H1 (cell line): ENCODE data around the gene NFIA. TPM values are rescaled to one million over a fixed set of nuclear protein-coding genes. Genes with fewer than 3 reads are reported as not detected.

Source experiments
- CTCF ChIA-PET: fragments of 300-600 bp; sonication (Branson Sonifier 250); formaldehyde crosslinking; loops from one replicate; lab custom pipeline; 2021; ENCODE audit not compliant: partially characterized antibody; lab: Charles Lee
- POLR2A ChIA-PET: fragments of 300-600 bp; sonication (Branson Sonifier 250); formaldehyde crosslinking; loops from one replicate; lab custom pipeline; 2021; ENCODE audit warnings: inconsistent platforms; ENCODE audit not compliant: partially characterized antibody; lab: Charles Lee
- DNase-seq, 2 experiments: peaks; one replicate each; pipeline versions ENCODE4 v3.0.0 to v3.0.0-alpha.2; 2010 to 2022; ENCODE audit warnings: low spot score in 2 of 2, low read depth in 1 of 2, mixed read lengths in 1 of 2
- FAIRE-seq: peaks from 2 replicates; lab custom pipeline; 2011; peaks lifted over from hg19 to GRCh38; lab: Jason Lieb, UNC
- H2AFZ ChIP-seq: 2 replicates; pipeline ENCODE4 v1.8.1; 2012; ENCODE audit warnings: low read length, inconsistent platforms
- H2AK5ac ChIP-seq: 2 replicates; pipeline ENCODE4 v1.6.1; 2013; ENCODE audit warnings: low read depth, low read length
- H2BK120ac ChIP-seq: replicated peaks from 2 replicates; pipeline ENCODE3; 2013; ENCODE audit warnings: low read depth, low read length, inconsistent platforms
- H2BK12ac ChIP-seq: 2 replicates; pipeline ENCODE4 v1.6.1; 2013; ENCODE audit warnings: low read depth, low read length
- H2BK15ac ChIP-seq: 2 replicates; pipeline ENCODE4 v1.6.1; 2013; ENCODE audit warnings: low read length
- H2BK20ac ChIP-seq: 2 replicates; pipeline ENCODE4 v1.6.1; 2013; ENCODE audit warnings: low read length
- H2BK5ac ChIP-seq: 2 replicates; pipeline ENCODE4 v1.6.1; 2013; ENCODE audit warnings: low read depth, low read length
- H3K14ac ChIP-seq: 2 replicates; pipeline ENCODE4 v1.6.1; 2013; ENCODE audit warnings: inconsistent platforms; ENCODE audit not compliant: insufficient read length
- H3K18ac ChIP-seq: 2 replicates; pipeline ENCODE4 v1.6.1; 2013; ENCODE audit warnings: low read length; ENCODE audit errors: extremely low read depth
- H3K23ac ChIP-seq: 2 replicates; pipeline ENCODE4 v1.6.1; 2013; ENCODE audit warnings: inconsistent platforms; ENCODE audit not compliant: insufficient read length
- H3K23me2 ChIP-seq: 2 replicates; pipeline ENCODE4 v1.6.1; 2013; ENCODE audit warnings: low read depth, low read length
- H3K27ac ChIP-seq: 2 replicates; pipeline ENCODE4 v1.6.1; 2011; ENCODE audit warnings: low read depth, low read length, inconsistent platforms
- H3K27me3 ChIP-seq, 4 experiments: replicated peaks in 1 of 4; 1 replicate in 1 of 4; 2 replicates in 3 of 4; pipeline versions ENCODE4 v1.6.1 to v1.8.1; 2011 to 2013; ENCODE audit warnings: low read length in 3 of 4, mild to moderate bottlenecking in 3 of 4, inconsistent platforms in 2 of 4, mixed read lengths in 2 of 4, moderate library complexity in 1 of 4; ENCODE audit not compliant: control insufficient read depth in 3 of 4, insufficient read depth in 3 of 4; ENCODE audit errors: extremely low read depth in 1 of 4
- H3K36me3 ChIP-seq, 4 experiments: 2 replicates each; pipeline versions ENCODE4 v1.6.1 to v1.8.1; 2011 to 2013; ENCODE audit warnings: mild to moderate bottlenecking in 4 of 4, low read length in 3 of 4, moderate library complexity in 2 of 4, control low read depth in 1 of 4, inconsistent platforms in 1 of 4; ENCODE audit not compliant: insufficient read depth in 4 of 4, control insufficient read depth in 2 of 4
- H3K4ac ChIP-seq: replicated peaks from 2 replicates; pipeline ENCODE3; 2013; ENCODE audit warnings: low read length, low read depth, mixed read lengths, inconsistent platforms; ENCODE audit not compliant: insufficient read length
- H3K4me1 ChIP-seq, 4 experiments: replicated peaks in 1 of 4; 1 replicate in 1 of 4; 2 replicates in 3 of 4; pipeline versions ENCODE4 v1.6.1 to v1.8.1; 2011 to 2013; ENCODE audit warnings: low read length in 3 of 4, inconsistent platforms in 2 of 4, mixed read lengths in 1 of 4; ENCODE audit not compliant: insufficient read depth in 4 of 4, control insufficient read depth in 3 of 4
- H3K4me2 ChIP-seq, 2 experiments: 2 replicates each; pipeline versions ENCODE4 v1.6.1 to v1.8.1; 2011 to 2013; ENCODE audit warnings: low read depth in 2 of 2, low read length in 2 of 2, control low read depth in 1 of 2, inconsistent platforms in 1 of 2, mild to moderate bottlenecking in 1 of 2; ENCODE audit not compliant: insufficient read depth in 1 of 2
- H3K4me3 ChIP-seq, 4 experiments: fragments of 200-600, 300-600 bp in 1 of 4; sonication (generic), shearing (Covaris generic), sonication (Bioruptor Twin) in 1 of 4; 2 replicates each; pipeline versions ENCODE4 v1.5.1 to v1.8.1; 2011 to 2016; ENCODE audit warnings: low read length in 4 of 4, low read depth in 3 of 4, control low read depth in 2 of 4, inconsistent platforms in 2 of 4, mild to moderate bottlenecking in 2 of 4, mixed read lengths in 1 of 4, moderate library complexity in 1 of 4; ENCODE audit not compliant: insufficient read depth in 2 of 4; ENCODE audit errors: extremely low read depth in 1 of 4
- H3K56ac ChIP-seq: replicated peaks from 2 replicates; pipeline ENCODE3; 2013; ENCODE audit warnings: low read depth, mild to moderate bottlenecking, mixed read lengths, low read length, inconsistent platforms; ENCODE audit not compliant: insufficient read length
- H3K79me1 ChIP-seq: 2 replicates; pipeline ENCODE4 v1.6.1; 2013; ENCODE audit warnings: low read depth, low read length, control low read depth
- H3K79me2 ChIP-seq, 2 experiments: 2 replicates each; pipeline versions ENCODE4 v1.6.1 to v1.8.1; 2012 to 2013; ENCODE audit warnings: low read length in 2 of 2, mild to moderate bottlenecking in 2 of 2, inconsistent platforms in 1 of 2; ENCODE audit not compliant: insufficient read depth in 2 of 2, control insufficient read depth in 1 of 2
- H3K9ac ChIP-seq, 4 experiments: replicated peaks in 1 of 4; 1 replicate in 1 of 4; 2 replicates in 3 of 4; pipeline versions ENCODE4 v1.6.1 to v1.8.1; 2011 to 2013; ENCODE audit warnings: low read depth in 3 of 4, low read length in 3 of 4, control low read depth in 2 of 4, mild to moderate bottlenecking in 2 of 4, moderate library complexity in 2 of 4, inconsistent platforms in 1 of 4; ENCODE audit errors: extremely low read depth in 1 of 4
- H3K9me3 ChIP-seq, 2 experiments: 2 replicates each; pipeline versions ENCODE4 v1.6.1 to v1.8.1; 2012 to 2013; ENCODE audit warnings: mild to moderate bottlenecking in 2 of 2, moderate library complexity in 2 of 2, control low read depth in 1 of 2, inconsistent platforms in 1 of 2, low read depth in 1 of 2, low read length in 1 of 2, mixed read lengths in 1 of 2; ENCODE audit not compliant: insufficient read depth in 2 of 2
- H4K20me1 ChIP-seq, 2 experiments: replicated peaks in 1 of 2; 2 replicates each; pipeline versions ENCODE3 to v1.8.1; 2011 to 2013; ENCODE audit warnings: inconsistent platforms in 2 of 2, low read length in 2 of 2, mild to moderate bottlenecking in 1 of 2; ENCODE audit not compliant: insufficient read depth in 2 of 2, control insufficient read depth in 1 of 2
- H4K5ac ChIP-seq: 2 replicates; pipeline ENCODE4 v1.6.1; 2013; ENCODE audit warnings: low read length, low read depth, mixed read lengths, inconsistent platforms; ENCODE audit not compliant: insufficient read length
- H4K8ac ChIP-seq: 2 replicates; pipeline ENCODE4 v1.8.0; 2013; ENCODE audit warnings: mild to moderate bottlenecking, moderate library complexity, low read length, inconsistent platforms; ENCODE audit not compliant: insufficient read depth; ENCODE audit errors: extremely low read depth
- H4K91ac ChIP-seq: replicated peaks from 2 replicates; pipeline ENCODE3; 2013; ENCODE audit warnings: low read length, mixed read lengths, inconsistent platforms; ENCODE audit not compliant: insufficient read length
- CEBPB ChIP-seq: IDR thresholded peaks from 2 replicates; pipeline ENCODE4 v1.6.1; 2012; ENCODE audit warnings: low read depth, low read length
- CHD1 ChIP-seq: IDR thresholded peaks from 2 replicates; pipeline ENCODE4 v1.6.1; 2012; ENCODE audit warnings: low read depth, low read length, improper control_type of control experiment
- EGR1 ChIP-seq: IDR thresholded peaks from 2 replicates; pipeline ENCODE4 v1.6.1; 2011; ENCODE audit warnings: low read depth, low read length, borderline replicate concordance
- EZH2 ChIP-seq: fragments of 200-600 bp; sonication (generic); IDR thresholded peaks from 2 replicates; pipeline ENCODE4 v1.7.1; 2012; ENCODE audit warnings: low read depth, mild to moderate bottlenecking, moderate library complexity, low read length, inconsistent platforms; ENCODE audit not compliant: severe bottlenecking
- PHF8 ChIP-seq: fragments of 200-600 bp; sonication (generic); conservative IDR thresholded peaks from 2 replicates; pipeline ENCODE4 v1.7.1; 2012; ENCODE audit warnings: low read depth, mild to moderate bottlenecking, inconsistent platforms, low read length, moderate library complexity
- TEAD4 ChIP-seq: IDR thresholded peaks from 2 replicates; pipeline ENCODE4 v1.6.1; 2012; ENCODE audit warnings: low read depth, low read length, inconsistent platforms, mixed read lengths
- USF2 ChIP-seq: IDR thresholded peaks from 2 replicates; pipeline ENCODE4 v1.6.1; 2011; ENCODE audit warnings: low read length, improper control_type of control experiment
- whole genome bisulfite sequencing, 2 experiments: shearing (Covaris generic) in 1 of 2; methylation state at CpG; one replicate each; pipeline versions ENCODE4 v1.1.6 to v1.1.7; 2013 to 2015; ENCODE audit warnings: low lambda C conversion rate in 2 of 2, mixed read lengths in 2 of 2, inconsistent platforms in 1 of 2, low coverage in 1 of 2, missing lambda C conversion rate in 1 of 2; ENCODE audit not compliant: insufficient replicate concordance in 2 of 2, insufficient coverage in 1 of 2, insufficient read length in 1 of 2; ENCODE audit errors: extremely low coverage in 1 of 2, missing lambda C conversion rate in 1 of 2; 5-methylcytosine and 5-hydroxymethylcytosine counted together
- polyA plus RNA-seq, 7 experiments: library from polyadenylated mRNA; depleted of rRNA in 3 of 7; stranded (reverse) in 5 of 7; unstranded in 2 of 7; fragments of >200 nt in 5 of 7; fragments of 200-250 nt in 2 of 7; gene quantifications; 1 replicate in 5 of 7; 2 replicates in 1 of 7; 4 replicates in 1 of 7; pipeline versions ENCODE4 v1.2.1 to v1.2.3, GENCODE V29; 2011 to 2013; ENCODE audit warnings: missing spikeins in 2 of 7, mixed read lengths in 2 of 7
- total RNA-seq: library from RNA; stranded (reverse); fragmentation: NEBNext Ultra II Directional; extraction: Animal tissue kit (Norgen Biotek cat#: 25700); gene quantifications from 2 replicates; pipeline ENCODE4 v1.2.1, GENCODE V29; 2021

Gene NFIA
- total and polyA plus RNA-seq, 2 of the 8 experiments (the other 6 are each of a cell fraction or from before 2014, with no cell fraction given): 1.8 to 2.3 TPM

GRCh38 chr1:61393575-61393974 lies 311.2 kb downstream of the NFIA start:
- H3K9me3 ChIP-seq: peaks cover 3 to 6% of the 10 kb centered on the region in 2 experiments; a peak in 1 of 4 replicates
- no peak overlapping the region for H4K91ac ChIP-seq
- no peak overlapping the region for H2BK120ac ChIP-seq
- H2BK15ac ChIP-seq: no peak overlapping the region
- ChIA-PET POLR2A (no interaction called here), CTCF (interaction anchor here (0.7 to 1.2 kb wide), 3 partner anchors 24 to 648 kb away, joined by 3 to 4 read pairs (median 3); no protein-coding TSS in a partner anchor)
- no peaks in the 10 kb centered on the region for H3K4me1 ChIP-seq
- no peak overlapping the region for H2AFZ ChIP-seq
- no peak overlapping the region for H2BK5ac ChIP-seq
- no peak overlapping the region for H4K8ac ChIP-seq
- H3K56ac ChIP-seq: no peak overlapping the region
- H3K18ac ChIP-seq: no peak overlapping the region
- no peak overlapping the region for H3K4me2 ChIP-seq
- no peak overlapping the region for H4K5ac ChIP-seq
- no peak for FAIRE-seq
- H3K27me3 ChIP-seq: peaks cover 2 to 7% (median 3%) of the 10 kb centered on the region in 4 experiments; a peak in 6 of 7 replicates
- H2BK20ac ChIP-seq: no peak overlapping the region
- 90% methylated on average over 3 of the region's 3 CpGs; no CpG with 5 or more reads in 1 of the 2 experiments for WGBS, 2 experiments
- H3K9ac ChIP-seq: no peak overlapping the region
- H3K4ac ChIP-seq: no peak overlapping the region
- H3K23me2 ChIP-seq: no peaks in the 10 kb centered on the region; the same call in 1 of the 2 replicates
- H3K79me1 ChIP-seq: no peaks in the 10 kb centered on the region
- H3K27ac ChIP-seq: no peak overlapping the region
- H2AK5ac ChIP-seq: no peak overlapping the region
- no peak for DNase-seq
- no peaks in the 10 kb centered on the region for H4K20me1 ChIP-seq
- H3K36me3 ChIP-seq: no peaks in the 10 kb centered on the region
- H3K23ac ChIP-seq: no peak overlapping the region
- H3K79me2 ChIP-seq: no peaks in the 10 kb centered on the region
- H3K4me3 ChIP-seq: no peak overlapping the region
- no peak overlapping the region for H3K14ac ChIP-seq
- no peak overlapping the region for H2BK12ac ChIP-seq
- no peak for TF ChIP-seq CEBPB
- no peak for TF ChIP-seq PHF8
- no peak for TF ChIP-seq TEAD4
- no peak for TF ChIP-seq EGR1
- no peak for TF ChIP-seq CHD1
- no peak for TF ChIP-seq EZH2
- TF ChIP-seq USF2: no peak
